Measurements from ENCODE around the gene NABP2.

DNA sequence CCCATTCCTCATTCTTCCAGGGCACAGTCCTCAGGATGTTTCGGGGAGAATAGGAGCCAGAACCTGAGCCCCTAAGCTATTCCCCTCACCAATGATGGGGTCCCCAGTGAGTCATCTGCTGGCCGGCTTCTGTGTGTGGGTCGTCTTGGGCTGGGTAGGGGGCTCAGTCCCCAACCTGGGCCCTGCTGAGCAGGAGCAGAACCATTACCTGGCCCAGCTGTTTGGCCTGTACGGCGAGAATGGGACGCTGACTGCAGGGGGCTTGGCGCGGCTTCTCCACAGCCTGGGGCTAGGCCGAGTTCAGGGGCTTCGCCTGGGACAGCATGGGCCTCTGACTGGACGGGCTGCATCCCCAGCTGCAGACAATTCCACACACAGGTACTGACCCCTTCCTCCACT is 7.0 kb downstream of the NABP2 start:
- TF ChIP-seq POLR2A (IDR thresholded peaks at IDR 0.05), result no peak
- TF ChIP-seq, protein P1, sequence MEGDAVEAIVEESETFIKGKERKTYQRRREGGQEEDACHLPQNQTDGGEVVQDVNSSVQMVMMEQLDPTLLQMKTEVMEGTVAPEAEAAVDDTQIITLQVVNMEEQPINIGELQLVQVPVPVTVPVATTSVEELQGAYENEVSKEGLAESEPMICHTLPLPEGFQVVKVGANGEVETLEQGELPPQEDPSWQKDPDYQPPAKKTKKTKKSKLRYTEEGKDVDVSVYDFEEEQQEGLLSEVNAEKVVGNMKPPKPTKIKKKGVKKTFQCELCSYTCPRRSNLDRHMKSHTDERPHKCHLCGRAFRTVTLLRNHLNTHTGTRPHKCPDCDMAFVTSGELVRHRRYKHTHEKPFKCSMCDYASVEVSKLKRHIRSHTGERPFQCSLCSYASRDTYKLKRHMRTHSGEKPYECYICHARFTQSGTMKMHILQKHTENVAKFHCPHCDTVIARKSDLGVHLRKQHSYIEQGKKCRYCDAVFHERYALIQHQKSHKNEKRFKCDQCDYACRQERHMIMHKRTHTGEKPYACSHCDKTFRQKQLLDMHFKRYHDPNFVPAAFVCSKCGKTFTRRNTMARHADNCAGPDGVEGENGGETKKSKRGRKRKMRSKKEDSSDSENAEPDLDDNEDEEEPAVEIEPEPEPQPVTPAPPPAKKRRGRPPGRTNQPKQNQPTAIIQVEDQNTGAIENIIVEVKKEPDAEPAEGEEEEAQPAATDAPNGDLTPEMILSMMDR (IDR thresholded peaks at IDR 0.05), result no peak
- no peak for TF ChIP-seq EP300 (IDR thresholded peaks at IDR 0.05)

Data from ovary (tissue), 3 donors.